Effector memory CD8-positive, alpha-beta T cell (primary cell): ENCODE results near the gene CHAF1A.

ENCODE experiments used
- ATAC-seq: fragments of 150-1000 bp; cut with Tn5 transposase; replicated peaks from 2 replicates; pipeline ENCODE4 v1.10.0; 2021; ENCODE audit warnings: mild to moderate bottlenecking, moderate library complexity
- DNase-seq, 3 experiments: peaks; one replicate each; pipeline ENCODE4 v3.0.0; 2021
- H3K27ac Mint-ChIP-seq, 2 donors: one replicate each; pipeline ENCODE4 v1.8.0; 2022; ENCODE audit warnings: mild to moderate bottlenecking in 2 of 2, mixed read lengths in 2 of 2, moderate library complexity in 2 of 2
- H3K27me3 Mint-ChIP-seq, 2 donors: one replicate each; pipeline ENCODE4 v1.8.0; 2022; ENCODE audit warnings: mixed read lengths in 2 of 2
- H3K36me3 Mint-ChIP-seq: one replicate; pipeline ENCODE4 v1.8.0; 2022; ENCODE audit warnings: mild to moderate bottlenecking, moderate library complexity, mixed read lengths; ENCODE audit not compliant: insufficient read depth
- H3K4me1 Mint-ChIP-seq, 2 donors: one replicate each; pipeline ENCODE4 v1.8.0; 2022; ENCODE audit warnings: low read depth in 2 of 2, mixed read lengths in 2 of 2
- H3K4me3 Mint-ChIP-seq, 2 donors: one replicate each; pipeline ENCODE4 v1.8.0; 2022; ENCODE audit warnings: mild to moderate bottlenecking in 2 of 2, mixed read lengths in 2 of 2, moderate library complexity in 2 of 2
- H3K9me3 Mint-ChIP-seq, 2 donors: one replicate each; pipeline ENCODE4 v1.8.0; 2022; ENCODE audit warnings: mixed read lengths in 2 of 2

Gene CHAF1A

DNA sequence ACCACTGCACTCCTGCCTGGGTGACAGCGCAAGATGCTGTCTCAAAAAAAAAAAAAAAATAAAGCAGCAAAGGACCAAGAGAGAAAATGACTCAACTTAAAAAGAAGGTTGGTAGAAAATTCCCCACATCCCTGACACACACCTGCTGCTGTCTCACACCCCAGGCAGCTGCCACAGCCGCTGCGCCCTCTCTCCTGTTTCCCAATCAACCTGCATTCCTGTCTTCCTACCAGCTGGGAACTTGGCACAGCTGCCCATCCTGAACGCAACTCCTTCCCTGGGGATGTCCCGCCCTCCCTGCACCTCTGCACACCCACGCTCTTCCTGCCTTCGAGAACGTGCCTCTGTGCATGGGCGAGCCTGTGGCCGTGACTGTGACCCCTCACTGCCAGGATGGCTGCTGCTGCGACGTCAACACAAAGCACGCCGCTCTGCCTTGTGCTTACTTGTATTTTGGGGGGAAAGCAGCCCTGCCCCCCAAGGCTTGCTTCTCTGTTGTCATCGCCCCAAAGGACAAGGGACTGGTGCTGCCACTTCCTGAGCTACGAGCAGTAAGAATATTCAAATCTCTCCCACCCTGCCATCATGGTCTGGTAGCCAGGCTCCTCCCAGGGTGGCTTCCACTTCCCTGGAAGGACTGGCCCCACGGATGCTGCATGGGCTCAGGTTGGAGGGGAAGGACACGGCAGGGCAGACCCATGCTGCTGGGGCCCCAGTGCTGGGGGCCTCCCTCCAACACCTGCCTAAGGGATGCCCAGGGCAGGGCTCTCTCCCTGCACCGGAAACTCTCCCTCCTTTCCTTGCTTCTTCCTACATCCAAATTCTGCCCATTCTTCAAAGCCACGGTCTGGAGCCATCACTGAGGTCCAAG lies 22.8 kb upstream of the CHAF1A start:
- H3K36me3 Mint-ChIP-seq: peaks cover 28% of the 10 kb centered on the region
- peaks cover 39 to 41% of the 10 kb centered on the region in 2 donors for H3K4me1 Mint-ChIP-seq
- peak overlapping the region; percentile 82 to 84 for H3K4me3 Mint-ChIP-seq
- H3K27me3 Mint-ChIP-seq: no peaks in the 10 kb centered on the region
- no peaks in the 10 kb centered on the region for H3K9me3 Mint-ChIP-seq
- no peak for DNase-seq
- ATAC-seq: peak; percentile 52
- peak overlapping the region; percentile 92 to 96 for H3K27ac Mint-ChIP-seq

- H3K36me3 Mint-ChIP-seq: peaks cover 34% of the 10 kb centered on the region
- no peaks in the 10 kb centered on the region for H3K9me3 Mint-ChIP-seq
- ATAC-seq (peak; percentile 82), DNase-seq (peak; percentile 40 to 50 (median 43))
- H3K27me3 Mint-ChIP-seq: no peaks in the 10 kb centered on the region
- peak overlapping the region; percentile 82 to 84 for H3K4me3 Mint-ChIP-seq
- peak overlapping the region; percentile 92 to 96 for H3K27ac Mint-ChIP-seq
- H3K4me1 Mint-ChIP-seq: peaks cover 39 to 41% of the 10 kb centered on the region in 2 donors
These were observed 22.1 kb upstream of the CHAF1A start for GRCh38 chr19:4380254-4380727.

- DNase-seq (no peak), ATAC-seq (no peak)
- peaks cover 29 to 35% of the 10 kb centered on the region in 2 donors for H3K4me1 Mint-ChIP-seq
- H3K9me3 Mint-ChIP-seq: no peaks in the 10 kb centered on the region
- H3K27ac Mint-ChIP-seq: peak overlapping the region in 1 of 2 donors; percentile 51
- H3K27me3 Mint-ChIP-seq: no peaks in the 10 kb centered on the region
- H3K4me3 Mint-ChIP-seq: no peak overlapping the region
- peaks cover 38% of the 10 kb centered on the region for H3K36me3 Mint-ChIP-seq
These were observed 17.0 kb upstream of the CHAF1A start for GRCh38 chr19:4385291-4386040.

DNA sequence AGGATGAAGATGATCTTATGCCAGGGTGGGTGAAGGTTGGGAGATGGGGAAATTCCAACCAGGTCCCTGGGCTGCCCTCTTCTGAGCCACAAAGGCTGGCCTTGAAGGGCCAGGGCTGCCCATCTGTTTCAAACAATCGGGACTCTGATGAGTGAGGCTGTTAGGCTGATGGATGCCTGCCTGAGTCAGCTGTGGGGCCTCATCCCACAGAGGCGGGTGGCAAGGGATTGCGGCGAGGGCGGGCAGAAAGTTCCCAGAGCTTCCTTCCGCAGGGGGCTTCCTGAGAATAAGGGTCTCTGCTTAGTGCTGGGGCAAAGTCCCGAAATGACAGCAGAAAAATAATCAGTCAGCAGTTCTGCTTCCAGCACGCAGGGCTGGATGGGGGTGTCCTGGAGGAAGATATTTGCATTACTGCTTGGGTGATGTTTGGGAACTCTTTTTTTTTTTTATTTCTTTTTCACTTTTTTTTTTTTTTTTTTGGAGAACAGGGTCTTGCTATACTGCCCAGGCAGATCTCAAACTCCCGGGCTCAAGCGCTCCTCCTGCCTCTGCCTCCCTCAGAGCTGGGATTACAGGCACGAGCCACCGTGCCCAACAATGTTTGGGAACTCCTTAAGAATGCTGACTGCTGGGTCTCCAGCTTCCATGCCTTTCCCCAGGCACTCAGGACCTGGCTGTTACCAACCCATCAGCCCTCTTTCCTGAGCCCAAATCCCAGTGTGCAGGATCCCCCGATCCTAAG lies 16.2 kb upstream of the CHAF1A start:
- H3K4me3 Mint-ChIP-seq: no peak overlapping the region
- H3K36me3 Mint-ChIP-seq: peaks cover 40% of the 10 kb centered on the region
- peaks cover 27 to 33% of the 10 kb centered on the region in 2 donors for H3K4me1 Mint-ChIP-seq
- no peak for ATAC-seq
- H3K9me3 Mint-ChIP-seq: no peaks in the 10 kb centered on the region
- no peaks in the 10 kb centered on the region for H3K27me3 Mint-ChIP-seq
- H3K27ac Mint-ChIP-seq: peak overlapping the region in 1 of 2 donors; percentile 51
- DNase-seq: no peak

DNA sequence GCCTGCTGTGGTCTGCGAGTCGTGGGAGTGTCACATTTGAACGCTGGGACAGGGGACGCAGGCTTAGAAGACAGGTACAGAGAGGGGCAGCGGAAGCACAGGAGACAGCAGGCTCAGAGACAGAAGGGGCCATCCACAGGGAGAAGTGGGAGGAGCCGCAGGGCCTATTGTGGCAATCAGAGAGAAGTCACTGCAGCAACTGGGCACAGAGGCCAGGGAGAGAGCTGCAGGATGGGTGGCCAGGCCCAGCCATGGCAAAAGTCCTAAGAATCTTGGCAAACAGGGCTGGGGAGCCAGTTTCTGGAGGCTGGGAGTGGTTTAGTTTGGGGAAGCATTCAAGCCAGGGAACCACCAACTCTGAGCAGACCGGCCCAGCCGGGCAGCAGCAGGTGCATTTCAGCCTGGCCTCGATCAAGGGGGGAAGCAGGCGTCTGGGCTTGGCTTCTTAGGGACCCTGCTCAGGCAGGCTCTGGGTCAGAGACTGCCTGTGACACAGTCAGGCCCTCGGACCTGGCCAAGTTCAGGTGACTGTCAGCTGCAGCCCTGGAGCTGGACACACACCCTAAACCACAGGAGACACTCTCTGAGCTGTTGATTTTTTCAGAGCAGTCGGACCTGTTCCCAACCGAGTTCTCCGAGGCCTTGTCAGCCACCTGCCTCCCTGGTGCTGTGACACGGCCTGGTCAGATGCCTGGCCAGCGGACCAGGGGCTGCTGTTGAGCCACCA lies 13.9 kb upstream of the CHAF1A start:
- Mint-ChIP-seq H3K27me3 (no peaks in the 10 kb centered on the region), H3K36me3 (peaks cover 32% of the 10 kb centered on the region), H3K27ac (peak overlapping the region; percentile 35 to 77), H3K4me1 (peaks cover 25 to 30% of the 10 kb centered on the region in 2 donors), H3K4me3 (no peak overlapping the region), H3K9me3 (no peaks in the 10 kb centered on the region)
- ATAC-seq (no peak), DNase-seq (no peak)

DNA sequence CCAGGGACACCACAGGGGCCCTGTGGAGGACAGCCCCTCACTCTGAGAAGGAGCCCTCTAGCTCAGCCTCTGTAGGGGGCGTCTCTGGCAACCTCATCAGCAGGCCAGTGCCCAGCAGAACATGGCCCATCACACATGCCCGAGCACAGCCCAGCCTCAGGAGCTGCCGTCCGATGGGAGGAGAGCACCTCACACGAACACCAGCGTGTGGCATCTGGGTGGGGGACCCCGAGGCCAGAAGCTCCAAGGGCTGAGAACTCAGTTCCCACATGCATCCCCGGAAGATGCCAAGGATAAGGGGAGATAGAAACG lies 13.4 kb upstream of the CHAF1A start:
- Mint-ChIP-seq H3K27ac (peak overlapping the region in 1 of 2 donors; percentile 77), H3K4me1 (peaks cover 28 to 32% of the 10 kb centered on the region in 2 donors), H3K9me3 (no peaks in the 10 kb centered on the region), H3K4me3 (no peak overlapping the region), H3K36me3 (peaks cover 36% of the 10 kb centered on the region), H3K27me3 (no peaks in the 10 kb centered on the region)
- no peak for ATAC-seq
- DNase-seq: no peak

GRCh38 chr19:4389511-4390016 lies 12.9 kb upstream of the CHAF1A start:
- peak overlapping the region in 1 of 2 donors; percentile 0 for H3K27ac Mint-ChIP-seq

GRCh38 chr19:4390017-4390566 lies 12.3 kb upstream of the CHAF1A start:
- no peak for DNase-seq
- no peak for ATAC-seq
- Mint-ChIP-seq H3K4me1 (peaks cover 39 to 41% of the 10 kb centered on the region in 2 donors), H3K36me3 (peaks cover 39% of the 10 kb centered on the region), H3K4me3 (peak overlapping the region in 1 of 2 donors; percentile 52), H3K27ac (peak overlapping the region; percentile 0 to 86), H3K9me3 (no peaks in the 10 kb centered on the region), H3K27me3 (no peaks in the 10 kb centered on the region)

More at GRCh38 chr19:4389511-4390016, 12.9 kb upstream of the CHAF1A start:
- H3K9me3 Mint-ChIP-seq: no peaks in the 10 kb centered on the region
- ATAC-seq (no peak), DNase-seq (no peak)
- H3K36me3 Mint-ChIP-seq: peaks cover 38% of the 10 kb centered on the region
- no peak overlapping the region for H3K4me3 Mint-ChIP-seq
- H3K27me3 Mint-ChIP-seq: no peaks in the 10 kb centered on the region
- H3K4me1 Mint-ChIP-seq: peaks cover 34 to 38% of the 10 kb centered on the region in 2 donors

DNA sequence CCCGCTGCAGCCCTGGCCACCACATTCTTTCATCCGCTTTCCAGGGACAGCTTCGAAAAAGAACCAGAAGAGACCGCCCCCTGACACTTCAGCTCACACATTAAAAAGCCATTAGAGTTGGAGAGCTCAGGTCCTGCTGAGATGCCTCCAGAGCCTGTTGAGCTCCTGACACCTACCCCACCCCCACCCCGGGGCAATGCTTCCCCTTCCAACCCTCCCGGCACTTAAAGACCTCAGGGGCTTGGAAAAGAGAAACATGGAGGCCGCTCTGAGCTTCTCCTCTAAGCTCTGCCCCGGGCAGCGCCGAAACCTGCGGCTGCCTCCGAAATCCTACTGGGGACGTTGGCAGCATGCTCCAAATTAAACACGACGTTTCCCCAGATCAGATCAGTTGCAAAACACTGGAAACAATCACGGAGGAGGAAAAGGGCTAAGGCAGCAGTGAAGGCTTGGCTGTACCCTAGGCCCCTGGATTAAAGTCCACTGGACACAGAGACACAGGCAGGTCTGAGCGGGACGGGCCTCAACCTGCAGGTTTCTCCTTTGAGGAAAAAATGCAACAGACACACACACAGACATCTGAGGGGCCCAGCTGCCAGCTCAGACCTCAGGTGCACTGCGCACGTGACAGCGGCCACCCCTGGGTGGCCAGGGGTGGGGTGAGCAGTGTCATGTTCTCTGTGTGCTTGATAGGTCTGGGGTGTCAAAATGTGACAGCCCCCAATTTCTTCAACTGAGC lies 11.7 kb upstream of the CHAF1A start:
- H3K4me3 Mint-ChIP-seq: peak overlapping the region in 1 of 2 donors; percentile 52
- DNase-seq: no peak
- H3K4me1 Mint-ChIP-seq: peaks cover 40 to 47% of the 10 kb centered on the region in 2 donors
- ATAC-seq: no peak
- H3K27me3 Mint-ChIP-seq: no peaks in the 10 kb centered on the region
- peaks cover 40% of the 10 kb centered on the region for H3K36me3 Mint-ChIP-seq
- peak overlapping the region in 1 of 2 donors; percentile 86 for H3K27ac Mint-ChIP-seq
- H3K9me3 Mint-ChIP-seq: no peaks in the 10 kb centered on the region

DNA sequence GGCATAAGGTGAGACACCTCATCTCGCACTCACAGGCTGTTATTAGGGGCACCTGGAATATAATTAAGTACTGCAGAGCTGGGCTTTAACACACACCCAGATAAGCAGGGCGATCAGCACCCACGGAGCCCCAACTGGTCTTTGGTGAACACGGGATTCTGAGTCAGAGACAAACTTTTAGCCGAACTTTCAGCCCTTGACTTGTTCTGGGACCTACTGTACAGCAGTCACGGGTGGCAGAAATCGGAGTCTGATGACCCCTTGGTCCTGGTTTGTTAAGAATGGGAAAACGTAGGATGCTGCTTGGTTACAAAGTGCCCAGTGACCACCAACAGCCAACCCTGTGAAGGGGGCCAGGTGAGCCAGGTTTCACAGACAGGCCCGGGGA lies 11.1 kb upstream of the CHAF1A start:
- DNase-seq (no peak), ATAC-seq (no peak)
- Mint-ChIP-seq H3K27ac (no peak overlapping the region), H3K27me3 (no peaks in the 10 kb centered on the region), H3K4me3 (no peak overlapping the region), H3K36me3 (peaks cover 43% of the 10 kb centered on the region), H3K4me1 (peaks cover 40 to 44% of the 10 kb centered on the region in 2 donors), H3K9me3 (no peaks in the 10 kb centered on the region)

DNA sequence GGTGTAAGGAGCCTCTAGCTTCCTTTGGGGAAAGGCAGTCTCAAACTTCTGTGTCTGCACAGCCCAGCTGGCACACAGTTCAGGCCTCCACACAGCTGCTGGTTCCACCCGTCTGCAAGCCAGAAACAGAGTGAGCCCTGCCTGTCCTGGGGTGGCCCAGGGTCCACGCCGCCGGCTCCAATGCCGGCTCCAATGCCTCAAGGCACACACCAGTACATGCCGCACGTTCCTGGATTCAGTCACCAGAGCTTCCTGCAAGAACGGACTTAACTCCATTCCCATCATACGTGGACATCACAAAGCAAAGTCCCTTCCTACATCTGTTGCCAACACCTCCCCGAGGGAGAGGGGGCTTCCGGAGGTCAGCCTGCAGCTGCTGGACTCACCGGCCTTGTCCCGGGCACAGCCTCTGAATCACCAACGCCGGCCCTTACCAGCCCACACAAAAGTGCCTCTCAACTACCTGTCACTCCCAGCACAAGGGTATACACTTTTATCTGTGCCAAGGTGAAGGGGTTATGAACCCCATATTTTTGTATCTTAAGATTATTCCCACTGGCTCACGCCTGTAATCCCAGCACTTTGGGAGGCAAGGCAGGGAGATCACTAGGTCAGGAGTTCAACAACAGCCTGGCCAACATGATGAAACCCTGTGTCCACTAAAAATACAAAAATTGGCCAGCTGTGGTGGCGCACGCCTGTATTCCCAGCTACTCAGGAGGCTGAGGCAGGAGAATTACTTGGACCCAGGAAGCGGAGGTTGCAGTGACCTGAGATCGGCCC lies 10.5 kb upstream of the CHAF1A start:
- Mint-ChIP-seq H3K27ac (peak overlapping the region in 1 of 2 donors; percentile 13), H3K36me3 (peaks cover 43% of the 10 kb centered on the region), H3K4me3 (no peak overlapping the region), H3K27me3 (no peaks in the 10 kb centered on the region), H3K9me3 (no peaks in the 10 kb centered on the region), H3K4me1 (peaks cover 42 to 43% of the 10 kb centered on the region in 2 donors)
- no peak for ATAC-seq
- no peak for DNase-seq
